ENCODE data around the gene CXXC5. TPM values are rescaled to one million over a fixed set of nuclear protein-coding genes. Genes with fewer than 3 reads are reported as not detected.
"Not testable (repeated sequence)": the region's sequence is repeated elsewhere in the genome, so short reads cannot be mapped to it uniquely, and the experiment has no call there.

Gene CXXC5
- total RNA-seq, 1 experiment from 2014 or later = 85.0 TPM

DNA sequence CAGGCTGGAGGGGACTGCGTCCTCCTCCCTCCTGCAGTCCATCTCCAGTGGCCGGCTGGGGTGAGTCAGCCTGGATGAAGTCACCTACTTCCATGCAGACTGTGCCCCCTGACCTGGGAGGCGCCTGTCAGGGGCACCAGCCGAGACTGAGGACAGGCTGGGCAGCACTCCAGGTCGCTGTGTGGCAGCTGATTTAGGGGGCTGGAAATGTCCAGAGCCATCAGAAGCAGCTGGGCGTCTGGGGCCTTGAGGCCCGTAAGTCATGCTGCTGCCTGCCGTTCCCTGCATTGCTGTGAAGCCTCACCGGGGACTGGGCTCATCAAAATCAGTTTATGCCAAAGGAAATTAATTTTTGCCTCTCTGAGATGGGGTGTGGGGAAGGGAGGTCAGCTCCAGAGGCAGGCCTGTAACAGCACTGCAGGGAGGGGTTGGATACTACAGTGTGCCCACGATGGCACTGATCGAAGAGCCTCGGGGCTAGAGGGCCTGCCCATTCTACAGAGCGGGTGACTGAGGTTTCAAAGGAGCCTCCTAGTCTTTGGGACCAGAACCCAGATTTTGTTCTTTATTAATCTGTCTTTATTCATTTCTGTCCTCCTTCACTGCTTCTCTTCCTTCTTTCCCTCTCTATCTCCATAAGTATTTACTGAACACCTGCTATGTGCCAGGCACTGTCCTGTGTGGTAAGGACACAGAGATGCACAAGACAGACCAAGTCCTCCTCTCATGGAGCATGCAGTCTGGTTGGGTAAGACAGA, 77.1 kb downstream of the CXXC5 start:
- Histone ChIP-seq H3K36me3 (ENCODE audit: control insufficient read depth, insufficient read depth, low read length) (no peaks in the 10 kb centered on the region), H3K27me3 (ENCODE audit: control insufficient read depth, insufficient read depth, low read length) (no peaks in the 10 kb centered on the region), H3K4me1 (ENCODE audit: control insufficient read depth, insufficient read depth, low read length) (peaks cover 15% of the 10 kb centered on the region), H3K4me3 (ENCODE audit: low read depth in 2 of 2, low read length in 2 of 2) (no peak overlapping the region; a peak in 1 of 4 replicates), H3K9me3 (ENCODE audit: control insufficient read depth, insufficient read depth, low read depth, low read length) (no peaks in the 10 kb centered on the region), H3K27ac (ENCODE audit: low read length) (peak overlapping the region; percentile 8; the same call in 1 of the 2 replicates)
- intact Hi-C loops (cut with micrococcal nuclease; ENCODE audit: unreplicated experiment) (no loop called here), in situ Hi-C loops (cut with HindIII; ENCODE audit: low pct_unique_long_range_greater_than_20kb, low sequenced_read_pairs) (no loop called here)
- ChIA-PET CTCF (no interaction called here), POLR2A (no interaction called here)
- DNase-seq (ENCODE audit: low read depth, low spot score) = no peak
- no peak for TF ChIP-seq TCF7L2 (IDR thresholded peaks at IDR 0.05; ENCODE audit: low read depth, low read length)
- TF ChIP-seq SIN3A (IDR thresholded peaks at IDR 0.05; ENCODE audit: borderline replicate concordance, insufficient read depth, low read depth, low read length) = no peak
- peak; percentile 93 for ATAC-seq
- BruUV-seq (replicated peaks) = no TSS peak

DNA sequence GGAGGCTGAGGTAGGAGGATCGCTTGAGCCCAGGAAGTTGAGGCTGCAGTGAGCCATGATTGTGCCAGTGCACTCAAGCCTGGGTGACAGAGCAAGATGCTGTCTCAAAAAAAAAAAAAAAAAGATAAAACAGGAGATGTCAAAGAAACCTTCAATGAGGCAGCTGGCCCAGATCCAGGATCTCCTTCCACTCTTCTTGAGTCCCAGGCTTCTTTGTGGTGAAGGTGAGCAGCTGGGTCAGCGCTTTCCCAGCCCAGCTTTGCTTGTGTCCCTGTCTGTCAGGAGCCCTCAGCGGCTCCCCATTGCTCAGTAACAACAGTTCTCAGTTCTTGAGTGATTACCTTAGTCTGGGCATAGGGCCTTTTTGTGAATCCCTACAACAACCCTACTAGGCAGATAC, 78.1 kb downstream of the CXXC5 start:
- no peaks in the 10 kb centered on the region for H3K27me3 ChIP-seq (ENCODE audit: control insufficient read depth, insufficient read depth, low read length)
- DNase-seq (ENCODE audit: low read depth, low spot score) (no peak), ATAC-seq (no peak)
- no TSS peak for BruUV-seq (replicated peaks)
- ChIA-PET CTCF (interaction anchor here (0.7 kb wide), 1 partner anchor 93 kb away, joined by 5 read pairs; no protein-coding TSS in a partner anchor), POLR2A (no interaction called here)
- in situ Hi-C loops (cut with HindIII; ENCODE audit: low pct_unique_long_range_greater_than_20kb, low sequenced_read_pairs) (no loop called here), intact Hi-C loops (cut with micrococcal nuclease; ENCODE audit: unreplicated experiment) (no loop called here)
- no peaks in the 10 kb centered on the region for H3K36me3 ChIP-seq (ENCODE audit: control insufficient read depth, insufficient read depth, low read length)
- no peaks in the 10 kb centered on the region for H3K9me3 ChIP-seq (ENCODE audit: control insufficient read depth, insufficient read depth, low read depth, low read length)
- H3K4me1 ChIP-seq (ENCODE audit: control insufficient read depth, insufficient read depth, low read length) = peaks cover 15% of the 10 kb centered on the region
- no peak overlapping the region for H3K4me3 ChIP-seq (ENCODE audit: low read depth in 2 of 2, low read length in 2 of 2)
- H3K27ac ChIP-seq (ENCODE audit: low read length) = no peak overlapping the region
- TF ChIP-seq SIN3A (IDR thresholded peaks at IDR 0.05; ENCODE audit: borderline replicate concordance, insufficient read depth, low read depth, low read length) = no peak
- no peak for TF ChIP-seq POLR2AphosphoS5 (IDR thresholded peaks at IDR 0.05; ENCODE audit: low read depth, low read length)
- no peak for TF ChIP-seq TCF7L2 (IDR thresholded peaks at IDR 0.05; ENCODE audit: low read depth, low read length)
- TF ChIP-seq, protein P1, sequence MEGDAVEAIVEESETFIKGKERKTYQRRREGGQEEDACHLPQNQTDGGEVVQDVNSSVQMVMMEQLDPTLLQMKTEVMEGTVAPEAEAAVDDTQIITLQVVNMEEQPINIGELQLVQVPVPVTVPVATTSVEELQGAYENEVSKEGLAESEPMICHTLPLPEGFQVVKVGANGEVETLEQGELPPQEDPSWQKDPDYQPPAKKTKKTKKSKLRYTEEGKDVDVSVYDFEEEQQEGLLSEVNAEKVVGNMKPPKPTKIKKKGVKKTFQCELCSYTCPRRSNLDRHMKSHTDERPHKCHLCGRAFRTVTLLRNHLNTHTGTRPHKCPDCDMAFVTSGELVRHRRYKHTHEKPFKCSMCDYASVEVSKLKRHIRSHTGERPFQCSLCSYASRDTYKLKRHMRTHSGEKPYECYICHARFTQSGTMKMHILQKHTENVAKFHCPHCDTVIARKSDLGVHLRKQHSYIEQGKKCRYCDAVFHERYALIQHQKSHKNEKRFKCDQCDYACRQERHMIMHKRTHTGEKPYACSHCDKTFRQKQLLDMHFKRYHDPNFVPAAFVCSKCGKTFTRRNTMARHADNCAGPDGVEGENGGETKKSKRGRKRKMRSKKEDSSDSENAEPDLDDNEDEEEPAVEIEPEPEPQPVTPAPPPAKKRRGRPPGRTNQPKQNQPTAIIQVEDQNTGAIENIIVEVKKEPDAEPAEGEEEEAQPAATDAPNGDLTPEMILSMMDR (IDR thresholded peaks at IDR 0.05) = no peak
- TF ChIP-seq, protein P2, sequence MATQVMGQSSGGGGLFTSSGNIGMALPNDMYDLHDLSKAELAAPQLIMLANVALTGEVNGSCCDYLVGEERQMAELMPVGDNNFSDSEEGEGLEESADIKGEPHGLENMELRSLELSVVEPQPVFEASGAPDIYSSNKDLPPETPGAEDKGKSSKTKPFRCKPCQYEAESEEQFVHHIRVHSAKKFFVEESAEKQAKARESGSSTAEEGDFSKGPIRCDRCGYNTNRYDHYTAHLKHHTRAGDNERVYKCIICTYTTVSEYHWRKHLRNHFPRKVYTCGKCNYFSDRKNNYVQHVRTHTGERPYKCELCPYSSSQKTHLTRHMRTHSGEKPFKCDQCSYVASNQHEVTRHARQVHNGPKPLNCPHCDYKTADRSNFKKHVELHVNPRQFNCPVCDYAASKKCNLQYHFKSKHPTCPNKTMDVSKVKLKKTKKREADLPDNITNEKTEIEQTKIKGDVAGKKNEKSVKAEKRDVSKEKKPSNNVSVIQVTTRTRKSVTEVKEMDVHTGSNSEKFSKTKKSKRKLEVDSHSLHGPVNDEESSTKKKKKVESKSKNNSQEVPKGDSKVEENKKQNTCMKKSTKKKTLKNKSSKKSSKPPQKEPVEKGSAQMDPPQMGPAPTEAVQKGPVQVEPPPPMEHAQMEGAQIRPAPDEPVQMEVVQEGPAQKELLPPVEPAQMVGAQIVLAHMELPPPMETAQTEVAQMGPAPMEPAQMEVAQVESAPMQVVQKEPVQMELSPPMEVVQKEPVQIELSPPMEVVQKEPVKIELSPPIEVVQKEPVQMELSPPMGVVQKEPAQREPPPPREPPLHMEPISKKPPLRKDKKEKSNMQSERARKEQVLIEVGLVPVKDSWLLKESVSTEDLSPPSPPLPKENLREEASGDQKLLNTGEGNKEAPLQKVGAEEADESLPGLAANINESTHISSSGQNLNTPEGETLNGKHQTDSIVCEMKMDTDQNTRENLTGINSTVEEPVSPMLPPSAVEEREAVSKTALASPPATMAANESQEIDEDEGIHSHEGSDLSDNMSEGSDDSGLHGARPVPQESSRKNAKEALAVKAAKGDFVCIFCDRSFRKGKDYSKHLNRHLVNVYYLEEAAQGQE (IDR thresholded peaks at IDR 0.05; ENCODE audit: insufficient read depth in 1 of 2, low read depth in 2 of 2, low read length in 1 of 2) = no peak

DNA sequence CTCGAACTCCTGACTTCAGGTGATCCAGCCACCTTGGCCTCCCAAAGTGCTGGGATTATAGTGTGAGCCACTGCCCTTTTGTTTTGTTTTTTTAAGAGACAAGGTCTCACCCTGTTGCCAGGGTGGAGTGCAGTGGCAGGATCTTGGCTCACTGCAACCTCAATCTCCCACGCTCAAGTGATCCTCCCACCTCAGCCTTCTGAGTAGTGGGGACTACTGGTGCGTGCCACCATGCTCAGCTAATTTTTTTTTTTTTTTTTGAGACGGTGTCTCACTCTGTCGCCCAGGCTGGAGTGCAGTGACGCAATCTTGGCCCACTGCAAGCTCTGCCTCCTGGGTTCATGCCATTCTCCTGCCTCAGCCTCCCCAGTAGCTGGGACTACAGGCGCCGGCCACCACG, 79.5 kb downstream of the CXXC5 start:
- H3K36me3 ChIP-seq (ENCODE audit: control insufficient read depth, insufficient read depth, low read length); ATAC-seq; H3K9me3 ChIP-seq (ENCODE audit: control insufficient read depth, insufficient read depth, low read depth, low read length); in situ Hi-C loops (cut with HindIII; ENCODE audit: low pct_unique_long_range_greater_than_20kb, low sequenced_read_pairs); DNase-seq (ENCODE audit: low read depth, low spot score); H3K4me3 ChIP-seq (ENCODE audit: low read depth in 2 of 2, low read length in 2 of 2); CTCF ChIA-PET; H3K27me3 ChIP-seq (ENCODE audit: control insufficient read depth, insufficient read depth, low read length); intact Hi-C loops (cut with micrococcal nuclease; ENCODE audit: unreplicated experiment); H3K27ac ChIP-seq (ENCODE audit: low read length); BruUV-seq (replicated peaks): not testable (repeated sequence)
- POLR2A ChIA-PET = interaction anchor here (0.6 kb wide), 1 partner anchor 24 kb away, joined by 3 read pairs; no protein-coding TSS in a partner anchor
- peaks cover 15% of the 10 kb centered on the region for H3K4me1 ChIP-seq (ENCODE audit: control insufficient read depth, insufficient read depth, low read length)

All from Panc1 (cell line).